GM12892 (cell line): Measurements from ENCODE around the gene BCKDK.

ENCODE experiments used
- DNase-seq: peaks from one replicate; pipeline ENCODE4 v3.0.0; 2011; ENCODE audit not compliant: insufficient read length
- FAIRE-seq: peaks from 2 replicates; lab custom pipeline; 2011; peaks lifted over from hg19 to GRCh38; lab: Jason Lieb, UNC
- POLR2A ChIP-seq: IDR thresholded peaks from 2 replicates; pipeline ENCODE4 v1.6.1; 2011; ENCODE audit warnings: low read depth, low read length, control low read depth
- POLR2AphosphoS5 ChIP-seq: IDR thresholded peaks from 2 replicates; pipeline ENCODE4 v1.6.1; 2011; ENCODE audit warnings: low read depth, low read length, control low read depth
- TAF1 ChIP-seq: IDR thresholded peaks from 2 replicates; pipeline ENCODE4 v1.6.1; 2011; ENCODE audit warnings: low read depth, mild to moderate bottlenecking, control low read depth, low read length, borderline replicate concordance

The BCKDK gene

DNA sequence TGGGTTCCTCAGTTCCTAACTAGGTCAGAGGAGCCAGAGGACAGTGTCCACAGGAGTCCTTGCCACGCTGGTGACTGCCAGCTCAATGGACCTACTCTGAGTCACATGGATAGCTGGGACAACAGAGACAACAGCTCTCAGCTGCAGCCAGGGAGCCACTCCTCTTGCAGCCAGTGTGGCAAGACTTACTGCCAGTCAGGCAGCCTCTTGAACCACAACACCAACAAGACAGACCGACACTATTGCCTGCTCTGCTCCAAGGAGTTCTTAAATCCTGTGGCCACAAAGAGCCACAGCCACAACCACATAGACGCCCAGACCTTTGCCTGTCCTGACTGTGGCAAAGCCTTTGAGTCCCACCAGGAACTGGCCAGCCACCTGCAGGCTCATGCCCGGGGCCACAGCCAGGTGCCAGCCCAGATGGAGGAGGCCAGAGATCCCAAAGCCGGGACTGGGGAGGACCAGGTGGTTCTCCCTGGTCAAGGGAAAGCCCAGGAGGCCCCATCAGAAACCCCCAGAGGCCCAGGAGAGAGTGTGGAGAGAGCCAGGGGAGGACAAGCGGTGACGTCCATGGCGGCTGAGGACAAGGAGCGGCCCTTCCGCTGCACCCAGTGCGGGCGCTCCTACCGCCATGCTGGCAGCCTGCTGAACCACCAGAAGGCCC lies 27.3 kb upstream of the BCKDK start:
- DNase-seq: peak; percentile 14
- TF ChIP-seq POLR2AphosphoS5 (no peak), POLR2A (0 out of 2 replicates have a peak, but pooled peaks have one; percentile 12)
- FAIRE-seq: no peak

DNA sequence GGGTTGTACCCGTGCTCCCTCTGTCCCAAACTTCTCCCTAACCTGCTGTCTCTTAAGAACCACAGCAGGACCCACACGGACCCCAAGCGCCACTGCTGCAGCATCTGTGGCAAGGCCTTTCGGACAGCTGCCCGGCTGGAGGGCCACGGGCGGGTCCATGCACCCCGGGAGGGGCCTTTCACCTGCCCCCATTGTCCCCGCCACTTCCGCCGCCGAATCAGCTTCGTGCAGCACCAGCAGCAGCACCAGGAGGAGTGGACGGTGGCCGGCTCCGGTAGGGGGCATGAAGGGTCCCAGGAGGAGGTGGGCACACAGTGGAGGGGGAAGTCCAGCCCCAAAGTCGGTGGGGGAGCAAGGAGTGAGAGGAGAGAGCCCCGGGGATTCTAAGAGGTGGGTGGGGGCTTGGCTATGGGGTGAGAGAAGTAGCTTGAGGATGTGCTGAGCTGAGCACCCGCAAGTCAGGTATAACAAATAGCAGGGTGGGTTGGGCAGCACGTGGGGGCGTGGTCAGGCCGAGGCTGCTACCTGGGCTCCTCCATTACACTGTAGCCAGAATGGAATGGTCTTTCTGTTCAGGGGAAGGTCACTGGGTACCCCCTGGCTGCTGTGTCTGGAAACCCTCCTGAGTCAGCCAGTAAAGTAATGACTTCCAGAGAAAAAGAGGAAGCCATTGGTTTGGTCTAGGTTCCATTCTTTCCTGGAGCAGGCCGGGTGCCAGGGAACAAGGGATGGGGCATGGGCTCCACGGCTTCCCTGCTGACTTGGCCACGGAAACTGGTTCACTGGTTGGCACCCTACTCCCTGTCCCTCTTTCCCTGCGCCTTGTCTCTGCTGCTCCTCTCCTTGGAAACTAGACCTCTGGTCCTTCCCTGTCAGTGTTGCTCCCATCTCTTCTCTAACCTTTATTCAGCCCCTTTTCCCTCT lies 26.5 kb upstream of the BCKDK start:
- TF ChIP-seq POLR2AphosphoS5 (no peak), POLR2A (no peak), TAF1 (no peak)
- FAIRE-seq: no peak
- peak; percentile 18 for DNase-seq

DNA sequence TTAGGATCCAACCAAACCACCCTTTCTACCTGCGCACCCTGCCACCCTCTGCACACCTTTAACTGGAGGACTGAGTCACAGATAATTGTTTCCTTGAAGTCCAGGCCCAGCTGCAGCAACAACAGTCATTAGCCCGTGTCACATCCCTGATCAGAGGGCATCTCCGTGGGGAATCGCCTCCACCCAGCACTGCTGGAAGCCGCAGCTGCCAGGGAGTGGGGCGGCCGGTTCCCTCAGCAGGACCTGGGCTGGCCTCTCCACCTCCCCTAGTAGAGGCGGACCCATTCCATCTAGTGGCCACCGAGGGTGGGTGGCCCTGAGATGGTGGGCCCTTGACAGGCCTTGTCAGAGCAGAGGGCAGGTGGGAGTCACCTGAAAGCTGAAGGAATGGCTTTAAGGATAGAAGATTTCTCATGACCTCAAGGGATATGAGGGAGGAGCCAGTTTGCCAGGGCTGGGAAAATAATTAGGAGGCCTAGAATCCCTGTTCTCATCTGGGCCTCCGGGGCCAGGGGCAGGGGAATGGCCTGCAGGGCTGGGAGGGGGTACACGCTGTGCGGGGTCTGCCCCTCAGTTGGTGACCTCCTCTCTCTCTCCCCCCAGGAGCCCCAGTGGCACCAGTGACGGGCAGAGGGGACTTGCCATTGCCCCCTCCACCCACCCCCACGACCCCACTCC lies 25.7 kb upstream of the BCKDK start:
- FAIRE-seq (no peak), DNase-seq (peak; percentile 11)
- no peak for TF ChIP-seq TAF1
- no peak for TF ChIP-seq POLR2AphosphoS5
- TF ChIP-seq POLR2A: no peak

DNA sequence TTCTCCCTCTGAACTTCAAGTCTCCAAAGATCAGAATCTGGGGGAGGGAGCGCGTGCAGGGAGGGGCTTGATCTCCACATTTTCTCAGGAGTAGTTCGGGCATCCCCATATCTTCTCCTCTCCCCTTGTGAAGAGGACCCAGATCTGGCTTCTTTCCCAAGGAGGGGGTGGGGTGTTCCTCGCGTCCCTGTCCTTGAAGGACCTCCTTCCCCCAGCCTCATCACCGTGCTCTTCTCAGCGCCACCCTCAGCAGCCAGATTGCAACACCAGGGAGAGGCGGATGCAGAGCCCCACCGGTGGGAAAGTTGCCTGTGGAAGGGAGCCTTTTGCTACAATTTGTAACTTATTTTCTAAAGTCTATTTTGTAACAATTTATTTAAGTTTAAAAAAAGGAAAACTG lies 25.1 kb upstream of the BCKDK start:
- FAIRE-seq (no peak), DNase-seq (peak; percentile 3)
- no peak; the same call in 1 of the 2 replicates for TF ChIP-seq POLR2A
- TF ChIP-seq POLR2AphosphoS5: no peak
- TF ChIP-seq TAF1: no peak

DNA sequence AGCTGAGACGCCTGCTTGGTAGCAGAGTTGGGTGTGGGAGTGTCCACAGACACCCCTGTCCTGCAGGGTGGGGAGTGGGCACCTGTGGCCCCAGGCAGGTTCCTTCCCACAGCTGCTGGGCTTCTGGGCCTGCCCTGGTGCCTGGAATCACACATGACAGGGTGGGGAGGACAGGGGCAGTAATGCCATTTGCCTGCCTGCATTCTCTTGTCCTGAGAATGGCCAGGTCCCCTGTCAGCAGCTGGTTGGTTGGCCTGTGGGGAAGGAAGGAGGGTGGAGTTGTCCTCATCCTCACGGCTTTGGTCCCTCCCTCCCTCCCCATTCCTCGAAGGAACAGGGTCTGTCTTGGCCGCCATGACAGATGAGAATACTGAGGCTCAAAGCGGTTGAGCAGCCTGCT lies 24.6 kb upstream of the BCKDK start:
- FAIRE-seq: no peak

DNA sequence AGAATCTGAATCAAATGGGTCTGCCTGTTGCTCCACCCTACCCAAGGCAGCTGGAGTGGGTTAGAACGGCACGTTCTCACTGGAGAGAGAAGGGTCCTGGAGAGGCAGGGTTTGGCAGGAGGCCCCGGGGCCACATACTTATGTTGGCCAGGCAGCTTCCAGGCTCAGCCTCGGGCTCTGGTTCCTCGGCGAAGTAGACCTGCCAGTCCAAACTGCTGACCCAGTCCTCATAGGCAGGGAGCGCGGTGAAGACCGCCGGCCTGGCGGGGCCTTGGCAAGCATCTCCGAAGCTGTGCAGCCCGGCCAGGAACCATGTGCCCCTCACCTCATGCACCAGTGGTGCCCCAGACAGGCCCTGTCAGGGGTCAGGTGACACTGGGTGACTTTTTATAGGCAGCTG lies 24.2 kb upstream of the BCKDK start:
- no peak for FAIRE-seq
- TF ChIP-seq POLR2A (0 out of 2 replicates have a peak, but pooled peaks have one; percentile 3), TAF1 (no peak), POLR2AphosphoS5 (no peak)
- no peak for DNase-seq

More for the DNA sequence above, 24.6 kb upstream of the BCKDK start:
- no peak for DNase-seq
- TF ChIP-seq POLR2A (no peak), POLR2AphosphoS5 (no peak), TAF1 (no peak)

DNA sequence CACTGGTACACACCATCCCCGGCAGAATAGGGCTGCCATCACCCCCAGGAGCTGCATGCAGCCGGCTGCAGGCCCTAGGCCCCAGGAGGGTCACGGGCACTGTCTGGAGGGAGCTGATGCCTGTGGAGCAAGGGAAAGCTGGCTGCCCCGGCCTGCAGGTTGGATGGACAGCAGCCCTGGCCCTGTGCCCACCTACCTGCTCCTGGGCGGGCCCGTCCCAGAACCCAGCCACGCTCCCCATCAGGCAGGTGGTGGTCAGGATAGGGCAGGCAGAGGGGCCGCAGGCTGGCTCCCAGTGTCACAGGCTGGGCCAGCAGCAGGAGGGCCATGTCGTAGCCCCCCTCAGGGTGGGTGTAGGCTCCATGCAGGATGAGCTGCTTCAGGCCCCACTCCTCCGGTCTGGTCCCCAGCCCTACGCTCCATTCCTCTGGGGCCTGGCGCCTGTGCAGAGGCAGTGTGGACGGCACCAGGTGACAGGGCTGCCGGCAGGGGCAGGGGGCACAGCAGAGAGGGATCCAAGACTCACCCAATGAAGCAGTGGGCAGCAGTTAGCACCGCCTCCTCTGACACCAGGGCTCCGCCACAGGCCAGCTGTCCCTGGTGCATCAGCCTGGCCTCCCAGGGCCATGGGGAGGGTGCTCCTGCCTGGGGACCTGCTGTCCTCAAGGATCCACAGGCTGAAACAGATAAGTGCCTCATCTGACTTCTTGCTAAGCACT lies 23.4 kb upstream of the BCKDK start:
- TF ChIP-seq TAF1: no peak
- TF ChIP-seq POLR2A: no peak
- DNase-seq (no peak), FAIRE-seq (no peak)

DNA sequence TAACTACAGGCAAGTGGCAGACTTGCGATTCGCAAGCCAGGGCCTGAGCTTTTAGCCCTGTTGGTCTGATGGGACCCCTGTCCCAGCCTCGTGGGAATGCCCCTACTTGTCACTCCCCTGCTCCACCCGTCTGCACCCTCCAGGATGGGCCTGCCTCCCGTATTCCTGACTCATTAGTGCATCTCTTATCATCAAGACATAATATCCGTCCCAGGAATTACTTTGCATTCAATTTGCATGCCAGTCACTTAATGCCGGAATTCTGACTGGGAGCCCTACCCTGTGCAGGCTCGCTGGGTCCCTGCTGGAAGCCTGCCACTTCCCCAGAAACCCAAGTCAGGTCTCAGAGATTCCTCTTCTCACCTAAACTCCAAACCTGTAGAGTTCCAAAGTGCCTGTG lies 22.8 kb upstream of the BCKDK start:
- FAIRE-seq (no peak), DNase-seq (no peak)
- TF ChIP-seq TAF1 (no peak), POLR2AphosphoS5 (no peak), POLR2A (no peak)

DNA sequence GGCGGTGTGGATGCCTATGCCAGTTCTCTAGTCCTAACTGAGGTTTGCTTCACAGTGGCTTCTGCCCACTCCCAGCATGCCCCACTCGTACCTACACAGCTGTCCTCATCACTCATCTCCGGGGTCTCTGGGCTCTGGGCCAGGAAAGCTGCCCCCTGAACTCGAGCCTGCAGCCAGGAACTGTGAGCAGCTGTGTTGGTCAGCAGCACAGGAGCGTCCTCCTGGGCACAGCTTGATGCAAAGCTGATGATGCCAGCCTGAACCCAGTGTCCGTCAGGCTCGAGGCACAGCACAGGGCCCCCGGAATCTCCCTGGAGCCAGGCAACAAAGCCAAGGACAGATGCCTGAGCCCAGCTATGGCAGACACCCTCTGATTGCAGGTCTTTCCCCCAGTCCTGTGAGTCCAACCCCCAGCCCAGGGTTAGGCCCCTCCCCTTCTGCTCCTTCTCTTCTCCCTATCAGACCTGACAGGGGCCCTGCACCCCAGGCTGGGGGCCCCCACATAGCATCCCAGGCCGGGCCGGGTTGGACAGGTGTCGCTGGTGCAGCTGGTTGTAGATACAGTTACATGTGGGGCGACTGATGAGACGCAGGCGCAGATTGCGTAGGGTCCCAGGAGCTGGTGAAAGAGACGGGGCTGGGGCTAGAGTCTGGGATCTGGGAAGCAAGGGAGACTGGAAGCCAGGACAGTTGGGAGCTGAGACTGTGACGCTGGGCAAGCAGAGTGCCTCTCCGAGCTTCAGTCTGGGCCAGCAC lies 22.1 kb upstream of the BCKDK start:
- TF ChIP-seq POLR2AphosphoS5: no peak
- TF ChIP-seq POLR2A: no peak
- TF ChIP-seq TAF1: no peak
- DNase-seq (no peak), FAIRE-seq (no peak)

DNA sequence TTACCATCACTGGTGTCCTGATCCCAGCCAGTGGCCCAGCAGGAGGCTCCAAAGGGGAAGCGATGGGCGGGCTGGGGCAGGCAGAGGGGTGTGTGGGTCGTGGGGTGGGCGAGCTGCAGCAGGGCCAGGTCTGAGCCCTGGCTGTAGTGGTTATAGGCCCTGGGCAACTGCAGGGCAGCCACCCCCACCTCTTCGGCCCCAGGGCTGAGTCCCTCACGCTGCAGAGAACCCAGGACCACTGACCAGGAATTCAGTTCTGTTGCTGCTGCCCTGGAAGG lies 21.6 kb upstream of the BCKDK start:
- no peak for TF ChIP-seq POLR2AphosphoS5
- no peak for TF ChIP-seq TAF1
- no peak for TF ChIP-seq POLR2A
- DNase-seq (no peak), FAIRE-seq (no peak)

DNA sequence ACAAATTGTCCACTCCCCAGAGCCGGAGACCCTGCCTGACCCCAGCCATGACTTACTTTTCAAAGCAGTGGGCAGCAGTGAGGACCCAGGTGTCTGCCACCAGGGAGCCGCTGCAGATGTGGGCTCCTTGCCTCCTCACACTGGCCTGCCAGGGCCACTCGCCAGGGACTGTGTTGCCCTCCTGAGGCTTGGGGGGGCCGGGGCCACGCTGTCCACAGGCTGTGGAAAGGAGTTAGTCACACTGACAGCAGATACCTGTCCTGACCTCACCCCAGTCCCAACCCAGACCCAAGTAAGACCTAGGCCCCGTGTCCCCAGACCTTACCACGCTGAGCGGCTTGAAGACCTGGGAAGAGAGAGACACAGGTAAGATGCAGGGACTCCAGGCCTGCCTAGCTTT lies 20.7 kb upstream of the BCKDK start:
- TF ChIP-seq TAF1: no peak
- no peak for TF ChIP-seq POLR2A
- TF ChIP-seq POLR2AphosphoS5: no peak
- no peak for DNase-seq
- no peak for FAIRE-seq
